GM21619 (cell line): ENCODE measurements around the gene XIRP2.
"Not testable (repeated sequence)": the region's sequence is repeated elsewhere in the genome, so short reads cannot be mapped to it uniquely, and the experiment has no call there.

Source experiments
- ATAC-seq: cut with Tn5 transposase; IDR thresholded peaks from one replicate; pipeline ENCODE4 v1.9.1; 2021; ENCODE audit not compliant: unreplicated experiment

Gene XIRP2

GRCh38 chr2:167028503-167028902 is 140.2 kb downstream of the XIRP2 start:
- ATAC-seq: no peak

GRCh38 chr2:167034976-167035375 is 146.7 kb downstream of the XIRP2 start:
- ATAC-seq: not testable (repeated sequence)

- no peak for ATAC-seq
These were observed 160.5 kb downstream of the XIRP2 start for GRCh38 chr2:167048829-167049228.

GRCh38 chr2:167049659-167050058 is 161.4 kb downstream of the XIRP2 start:
- ATAC-seq: no peak

GRCh38 chr2:167052825-167053224 is 164.5 kb downstream of the XIRP2 start:
- no peak for ATAC-seq

GRCh38 chr2:167054881-167055280 is 166.6 kb downstream of the XIRP2 start:
- no peak for ATAC-seq

- no peak for ATAC-seq
These were observed 169.2 kb downstream of the XIRP2 start for GRCh38 chr2:167057446-167057845.

GRCh38 chr2:167059173-167059572 is 170.9 kb downstream of the XIRP2 start:
- ATAC-seq: no peak

GRCh38 chr2:167069855-167070254 is 181.6 kb downstream of the XIRP2 start:
- ATAC-seq: no peak

- ATAC-seq: not testable (repeated sequence)
These were observed 187.4 kb downstream of the XIRP2 start for GRCh38 chr2:167075708-167076107.

- ATAC-seq: not testable (repeated sequence)
These were observed 210.7 kb downstream of the XIRP2 start for GRCh38 chr2:167098931-167099330.

GRCh38 chr2:167100506-167100905 is 212.2 kb downstream of the XIRP2 start:
- ATAC-seq: no peak

- no peak for ATAC-seq
These were observed 214.9 kb downstream of the XIRP2 start for GRCh38 chr2:167103028-167103756.

- no peak for ATAC-seq
These were observed 215.5 kb downstream of the XIRP2 start for GRCh38 chr2:167103757-167104133.

- no peak for ATAC-seq
These were observed 216.4 kb downstream of the XIRP2 start for GRCh38 chr2:167104691-167105090.

GRCh38 chr2:167109682-167110081 is 221.4 kb downstream of the XIRP2 start:
- ATAC-seq: not testable (repeated sequence)

- no peak for ATAC-seq
These were observed 222.1 kb downstream of the XIRP2 start for GRCh38 chr2:167110345-167110744.

GRCh38 chr2:167114018-167114417 is 225.7 kb downstream of the XIRP2 start:
- ATAC-seq: no peak

GRCh38 chr2:167115541-167115940 is 227.3 kb downstream of the XIRP2 start:
- ATAC-seq: no peak

GRCh38 chr2:167122389-167122788 is 234.1 kb downstream of the XIRP2 start:
- no peak for ATAC-seq

GRCh38 chr2:167126165-167126564 is 237.9 kb downstream of the XIRP2 start:
- ATAC-seq: no peak

- ATAC-seq: no peak
These were observed 238.9 kb downstream of the XIRP2 start for GRCh38 chr2:167127135-167127534.

GRCh38 chr2:167128130-167128529 is 239.8 kb downstream of the XIRP2 start:
- no peak for ATAC-seq
